ENCODE measurements around the gene NUMB.

NUMB gene

DNA sequence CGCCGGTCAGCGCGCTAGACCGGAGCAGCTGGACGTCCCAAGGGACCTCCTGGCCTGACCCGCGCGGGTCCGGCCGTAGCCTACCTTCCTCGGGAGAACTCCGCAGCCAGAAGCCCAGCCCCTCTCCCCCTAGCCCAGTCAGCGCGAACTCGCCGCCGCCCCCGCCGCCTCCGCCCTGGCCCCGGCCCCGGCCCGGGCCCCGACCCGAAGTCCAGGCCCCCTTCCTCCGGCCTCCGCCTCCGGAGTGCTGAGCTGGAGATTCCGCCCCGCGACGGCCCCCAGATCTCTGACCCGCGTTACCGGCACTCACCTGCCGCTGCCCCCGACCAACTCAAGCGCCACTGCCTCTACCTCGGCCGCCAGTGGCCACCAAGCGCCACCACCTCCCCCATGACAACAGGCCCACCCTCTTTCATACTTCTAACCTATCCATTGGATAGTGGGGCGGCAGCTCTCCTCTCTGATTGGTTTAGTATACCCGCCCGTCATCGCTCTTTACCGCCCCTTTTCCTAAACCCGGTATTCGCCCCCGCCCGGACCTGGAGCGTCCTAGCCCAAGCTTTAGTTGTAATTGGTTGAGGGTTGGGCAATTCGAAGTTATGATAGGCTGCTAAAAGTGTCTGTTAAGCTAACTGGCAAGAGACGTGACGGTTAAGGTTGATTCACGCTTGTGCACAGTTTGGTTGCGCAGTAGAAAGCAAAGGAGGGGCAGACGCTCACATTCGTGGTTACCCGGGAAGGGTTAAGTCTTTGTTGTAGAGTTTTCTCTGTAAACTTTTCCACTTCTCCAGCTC, at the start of gene NUMB:
TSS of gene NUMB (minus strand) at position 364 of the 794 bp plus-strand sequence. CDS start 102,795 bp downstream, outside the sequence.
- DNase-seq (ENCODE audit: low read depth), result peak; percentile 95

DNA sequence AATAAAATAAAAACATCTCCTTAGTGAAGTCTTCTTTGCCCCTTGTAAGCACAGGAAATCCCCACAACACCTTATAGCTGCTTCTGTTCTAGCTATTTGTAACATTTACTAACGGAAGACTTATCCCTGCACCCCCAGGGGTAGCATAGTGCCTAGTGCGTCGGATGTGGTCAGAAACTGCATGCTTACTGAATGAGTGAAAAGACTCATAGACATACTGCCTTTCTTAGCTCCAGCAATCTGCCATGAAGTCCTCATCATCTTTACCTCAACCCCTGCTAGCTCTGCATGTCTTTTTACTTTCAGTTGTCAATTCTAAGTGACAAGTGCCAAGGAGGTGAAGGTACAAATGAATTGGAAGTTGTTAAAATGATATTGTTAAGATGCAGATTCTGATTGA, 45.3 kb upstream of the NUMB start:
- DNase-seq (ENCODE audit: low read depth), result no peak

DNA sequence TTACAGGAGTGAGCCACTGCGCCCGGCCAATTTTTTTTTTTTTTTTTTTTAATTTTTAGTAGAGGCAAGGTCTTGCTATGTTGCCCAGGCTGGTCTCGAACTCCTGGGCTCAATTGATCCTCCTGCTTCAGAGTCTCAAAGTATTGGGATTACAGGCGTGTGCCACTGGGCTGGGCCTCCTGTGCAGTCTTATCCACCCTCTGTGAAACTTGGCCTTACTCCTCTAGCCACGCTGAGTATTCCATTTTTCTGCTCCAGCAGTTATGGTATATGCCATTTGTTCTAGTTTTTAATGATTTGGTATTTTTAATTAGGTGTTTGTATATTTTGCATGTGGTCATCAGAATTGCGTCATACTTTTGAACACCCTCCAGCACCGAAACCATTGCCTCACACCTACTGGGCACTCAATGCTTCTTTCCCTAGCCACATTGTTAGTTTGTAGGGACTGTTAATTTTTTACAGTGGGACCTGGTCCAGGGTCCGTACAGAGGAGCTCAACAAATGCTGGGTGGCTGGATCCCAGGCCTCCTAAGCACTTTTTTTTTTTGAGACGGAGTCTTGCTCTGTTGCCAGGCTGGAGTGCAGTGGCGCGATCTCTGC, 43.8 kb upstream of the NUMB start:
- DNase-seq (ENCODE audit: low read depth), result no peak

DNA sequence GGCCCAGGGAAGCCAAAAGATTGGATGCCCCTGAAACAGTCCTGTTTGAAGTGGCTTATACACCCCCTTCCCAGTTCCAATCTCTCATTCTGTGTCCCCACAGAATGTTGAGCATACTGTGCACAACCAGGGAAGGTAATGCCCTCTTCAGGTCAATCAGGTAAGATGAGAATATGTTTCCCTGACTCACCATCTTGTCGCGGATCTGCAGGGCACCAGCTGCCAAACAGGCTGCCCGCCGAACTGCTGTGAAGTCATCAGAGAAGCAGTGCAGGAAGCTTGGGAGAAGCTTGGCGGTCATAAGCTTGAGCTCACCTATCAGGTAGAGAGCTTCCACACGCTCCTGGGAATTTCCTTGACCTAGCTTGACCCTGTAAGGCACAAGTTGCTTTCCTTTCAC, 42.0 kb upstream of the NUMB start:
- no peak for DNase-seq (ENCODE audit: low read depth)

DNA sequence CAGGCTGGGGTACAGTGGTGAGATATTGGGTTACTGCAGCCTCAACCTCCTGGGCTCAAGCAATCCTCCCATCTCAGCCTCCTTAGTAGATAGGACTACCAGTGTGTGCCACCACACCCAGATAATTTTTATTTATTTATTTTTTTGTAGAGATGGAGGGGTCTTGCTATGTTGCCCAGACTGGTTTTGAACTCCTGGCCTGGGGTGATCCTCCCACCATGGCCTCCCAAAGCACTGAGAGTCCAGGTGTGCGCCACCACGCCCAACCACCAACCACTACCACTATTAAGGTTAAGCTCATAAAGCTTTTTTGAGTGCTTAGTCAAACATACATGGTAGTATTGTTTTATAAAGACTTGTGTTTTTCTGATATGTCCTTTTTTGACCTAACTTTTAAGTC, 36.2 kb upstream of the NUMB start:
- DNase-seq (ENCODE audit: low read depth), result no peak

DNA sequence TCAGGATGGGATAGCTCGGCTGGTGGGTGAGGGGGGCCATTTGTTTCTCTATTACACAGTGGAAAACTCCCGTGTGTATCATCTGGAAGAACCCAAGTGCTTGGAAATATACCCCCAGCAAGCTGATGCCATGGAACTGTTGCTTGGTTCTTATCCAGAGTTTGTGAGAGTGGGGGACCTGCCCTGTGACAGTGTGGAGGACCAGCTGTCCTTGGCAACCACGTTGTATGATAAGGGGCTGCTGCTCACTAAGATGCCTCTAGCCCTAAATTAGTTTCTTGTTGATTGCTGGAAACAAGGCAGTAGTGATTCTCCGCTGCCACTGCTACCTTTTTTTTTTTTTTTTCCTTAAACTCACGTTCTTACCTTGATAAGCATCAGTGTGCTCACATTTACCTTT, 34.3 kb upstream of the NUMB start:
- no peak for DNase-seq (ENCODE audit: low read depth)

DNA sequence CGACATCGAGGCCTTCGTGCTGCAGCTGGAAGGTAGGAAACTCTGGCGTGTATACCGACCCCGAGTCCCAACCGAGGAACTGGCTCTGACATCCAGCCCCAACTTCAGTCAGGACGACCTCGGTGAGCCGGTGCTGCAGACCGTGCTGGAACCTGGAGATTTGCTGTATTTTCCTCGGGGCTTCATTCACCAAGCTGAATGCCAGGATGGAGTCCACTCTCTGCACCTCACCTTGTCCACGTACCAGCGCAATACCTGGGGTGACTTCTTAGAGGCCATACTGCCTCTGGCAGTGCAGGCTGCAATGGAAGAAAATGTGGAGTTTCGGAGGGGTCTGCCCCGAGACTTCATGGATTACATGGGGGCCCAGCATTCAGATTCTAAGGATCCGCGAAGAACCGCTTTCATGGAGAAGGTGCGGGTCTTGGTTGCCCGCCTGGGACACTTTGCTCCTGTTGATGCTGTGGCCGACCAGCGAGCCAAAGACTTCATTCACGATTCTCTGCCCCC, 33.8 kb upstream of the NUMB start:
- DNase-seq (ENCODE audit: low read depth), result no peak

DNA sequence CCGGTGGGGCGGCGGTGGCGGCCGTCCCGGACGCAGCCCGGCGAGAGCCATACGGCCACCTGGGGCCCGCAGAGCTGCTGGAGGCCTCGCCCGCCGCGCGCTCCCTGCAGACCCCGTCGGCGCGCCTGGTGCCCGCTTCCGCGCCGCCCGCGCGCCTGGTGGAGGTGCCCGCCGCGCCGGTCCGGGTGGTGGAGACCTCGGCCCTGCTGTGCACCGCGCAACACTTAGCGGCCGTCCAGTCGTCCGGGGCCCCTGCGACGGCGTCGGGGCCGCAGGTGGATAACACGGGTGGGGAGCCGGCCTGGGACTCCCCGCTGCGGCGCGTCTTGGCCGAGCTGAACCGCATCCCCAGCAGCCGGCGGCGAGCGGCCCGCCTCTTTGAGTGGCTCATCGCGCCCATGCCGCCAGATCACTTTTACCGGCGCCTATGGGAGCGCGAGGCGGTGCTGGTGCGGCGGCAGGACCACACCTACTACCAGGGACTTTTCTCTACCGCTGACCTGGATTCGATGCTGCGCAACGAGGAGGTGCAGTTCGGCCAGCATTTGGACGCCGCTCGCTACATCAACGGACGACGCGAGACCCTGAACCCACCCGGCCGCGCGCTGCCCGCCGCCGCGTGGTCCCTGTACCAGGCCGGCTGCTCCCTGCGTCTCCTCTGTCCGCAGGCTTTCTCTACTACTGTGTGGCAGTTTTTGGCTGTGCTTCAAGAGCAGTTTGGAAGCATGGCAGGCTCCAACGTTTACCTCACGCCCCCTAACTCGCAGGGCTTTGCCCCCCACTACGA, 33.1 kb upstream of the NUMB start:
- DNase-seq (ENCODE audit: low read depth), result peak; percentile 52

DNA sequence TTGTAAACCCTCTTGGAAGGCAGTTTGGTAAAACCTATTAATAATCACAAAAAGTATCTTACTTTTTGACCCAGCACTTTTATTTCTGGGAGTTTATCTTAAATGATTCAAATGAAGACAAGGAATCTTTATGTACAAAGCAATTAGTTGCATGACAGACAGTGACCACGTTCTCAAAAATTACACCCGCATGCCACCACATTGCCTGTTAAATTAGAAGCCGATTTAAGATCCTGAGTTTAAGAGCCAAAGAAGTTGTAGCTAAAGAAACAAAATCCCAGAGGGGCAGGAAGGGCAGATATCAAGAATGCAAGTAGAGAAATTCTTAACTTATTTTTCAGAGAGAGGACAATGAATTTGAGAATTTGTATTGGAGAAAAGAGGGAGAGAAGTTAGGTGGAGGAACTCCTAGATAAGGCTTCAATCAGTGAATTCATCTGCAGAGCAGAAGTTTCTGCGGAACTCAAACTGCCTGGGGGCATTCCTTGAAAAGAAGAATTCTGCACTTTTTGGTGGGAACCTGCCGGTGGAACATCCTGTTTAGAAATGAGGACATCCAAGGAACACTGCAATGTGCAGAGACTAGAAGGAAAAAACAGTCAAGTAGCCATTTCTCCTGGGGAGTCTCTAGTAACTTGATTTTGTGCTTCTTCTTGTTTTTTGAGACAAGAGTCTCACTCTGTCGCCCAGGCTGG, 31.3 kb upstream of the NUMB start:
- no peak for DNase-seq (ENCODE audit: low read depth)

DNA sequence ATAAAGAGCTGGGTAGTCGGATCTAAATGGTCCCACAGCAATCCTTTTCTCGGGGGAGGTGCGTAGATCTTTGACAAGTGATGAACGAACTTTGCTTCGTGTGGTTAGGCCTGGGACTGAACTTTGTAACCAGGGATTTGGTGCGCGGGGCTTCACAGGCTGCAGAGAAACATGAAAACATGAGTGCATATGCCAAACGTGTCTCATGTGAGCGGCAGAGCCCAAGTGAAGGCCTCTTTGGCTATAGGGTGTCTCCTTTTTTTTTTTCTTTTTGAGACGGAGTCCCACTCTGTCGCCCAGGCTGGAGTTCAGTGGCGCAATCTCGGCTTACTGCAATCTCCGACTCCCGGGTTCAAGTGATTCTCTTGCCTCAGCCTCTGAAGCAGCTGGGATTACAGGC, 20.3 kb upstream of the NUMB start:
- no peak for DNase-seq (ENCODE audit: low read depth)

DNA sequence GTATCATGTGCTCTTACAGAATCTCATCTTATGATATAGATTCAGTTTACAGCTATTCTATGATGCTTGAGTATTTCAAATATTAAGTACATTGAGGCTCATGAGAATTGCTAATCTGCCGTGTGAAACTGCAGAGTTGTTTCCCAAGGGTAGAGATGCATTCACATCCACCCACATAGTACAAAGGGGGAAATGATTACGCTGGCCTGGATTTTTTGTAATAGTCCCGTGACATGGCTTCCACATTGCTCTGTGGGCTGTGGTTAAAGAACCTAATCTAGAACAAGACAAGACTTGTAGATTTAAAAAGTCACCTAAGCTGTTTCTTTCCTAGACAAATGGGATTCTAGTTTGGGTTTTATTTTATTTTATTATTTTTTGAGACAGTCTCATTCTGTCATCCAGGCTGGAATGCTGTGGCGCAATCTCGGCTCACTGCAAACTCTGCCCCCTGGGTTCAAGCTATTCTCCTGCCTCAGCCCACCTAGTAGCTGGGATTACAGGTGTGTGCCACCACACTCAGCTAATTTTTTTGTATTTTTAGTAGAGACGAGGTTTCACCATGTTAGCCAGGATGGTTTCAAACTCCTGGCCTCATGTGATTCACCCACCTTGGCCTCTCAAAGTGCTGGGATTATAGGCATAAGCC, 19.4 kb upstream of the NUMB start:
- DNase-seq (ENCODE audit: low read depth), result no peak

DNA sequence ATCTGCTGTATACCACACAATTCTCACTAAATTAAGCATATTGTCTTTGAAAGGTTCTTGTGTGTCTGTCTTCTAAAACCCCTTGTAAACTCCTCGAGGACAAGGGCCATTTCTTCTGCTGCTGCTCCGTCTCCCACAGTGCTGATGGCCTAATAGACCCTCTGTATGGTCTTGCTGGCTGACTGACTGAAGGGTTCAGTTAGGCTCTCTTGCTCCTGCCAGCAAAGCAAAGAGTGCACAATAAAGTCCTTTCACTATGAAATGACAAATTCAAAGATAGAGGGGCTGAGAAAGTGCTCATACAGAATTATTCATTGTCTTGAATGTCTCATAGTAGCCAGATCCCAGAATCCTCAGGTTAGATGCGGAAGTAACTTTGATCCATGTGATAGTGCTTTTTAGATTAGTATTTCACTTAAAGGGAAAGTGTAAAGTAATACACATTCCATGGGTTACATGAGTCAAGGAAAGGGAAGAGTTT, 18.1 kb upstream of the NUMB start:
- no peak for DNase-seq (ENCODE audit: low read depth)

DNA sequence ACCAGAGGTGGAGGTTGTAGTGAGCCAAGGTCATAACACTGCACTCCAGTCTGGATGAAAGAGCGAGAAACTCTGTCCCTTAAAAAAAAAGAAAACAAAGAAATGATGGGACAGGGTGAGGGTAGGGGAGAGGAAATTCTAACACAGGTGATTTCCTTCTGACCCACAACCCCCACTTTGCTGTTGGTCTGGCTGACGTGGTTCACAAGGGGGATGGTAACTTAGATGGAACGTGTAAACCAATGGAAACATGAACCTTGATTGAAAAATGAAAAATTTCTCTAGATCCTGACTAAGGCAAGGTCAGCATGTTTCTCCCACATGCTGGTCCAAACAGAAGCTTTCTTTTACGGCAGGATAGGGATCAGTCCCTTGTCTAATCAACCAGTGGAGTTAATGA, 16.6 kb upstream of the NUMB start:
- DNase-seq (ENCODE audit: low read depth), result no peak

DNA sequence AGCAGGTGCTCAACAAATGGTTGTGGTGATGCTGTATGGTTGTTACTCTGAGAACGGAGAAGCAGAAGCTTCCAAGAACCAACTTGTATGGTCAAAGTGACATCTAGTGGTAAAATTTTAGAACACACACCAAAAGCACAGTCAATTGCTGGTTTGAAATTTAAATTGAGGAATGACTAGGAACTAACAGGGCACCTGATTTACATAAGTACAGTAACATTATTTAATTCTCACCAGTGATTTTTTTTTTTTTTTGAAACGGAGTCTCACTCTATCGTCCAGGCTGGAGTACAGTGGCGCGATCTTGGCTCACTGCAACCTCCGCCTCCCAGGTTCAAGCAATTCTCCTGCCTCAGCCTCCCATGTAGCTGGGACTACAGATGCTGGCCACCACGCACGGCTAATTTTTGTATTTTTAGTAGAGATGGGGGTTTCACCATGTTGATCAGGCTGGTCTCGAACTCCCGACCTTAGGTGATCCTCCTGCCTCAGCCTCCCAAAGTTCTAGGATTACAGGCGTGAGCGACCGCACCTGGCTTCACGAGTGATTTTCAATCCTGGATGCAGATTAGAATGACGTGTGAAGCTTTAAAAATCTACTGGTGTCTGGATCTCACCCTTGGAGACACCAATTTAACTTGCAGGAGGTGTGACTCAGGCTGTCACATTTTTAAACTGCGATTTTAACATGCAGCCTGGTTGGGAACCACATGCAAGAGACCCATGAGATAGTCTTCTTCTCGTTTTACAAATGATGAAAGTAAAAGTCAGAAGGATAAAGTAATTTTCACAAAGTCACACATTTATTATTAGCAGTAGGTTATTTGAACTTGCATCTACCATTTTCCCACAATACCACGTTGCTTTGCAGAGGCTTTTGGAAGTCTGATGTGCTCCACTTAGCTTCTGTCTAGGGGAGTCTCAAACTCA, 14.1 kb upstream of the NUMB start:
- no peak for DNase-seq (ENCODE audit: low read depth)

DNA sequence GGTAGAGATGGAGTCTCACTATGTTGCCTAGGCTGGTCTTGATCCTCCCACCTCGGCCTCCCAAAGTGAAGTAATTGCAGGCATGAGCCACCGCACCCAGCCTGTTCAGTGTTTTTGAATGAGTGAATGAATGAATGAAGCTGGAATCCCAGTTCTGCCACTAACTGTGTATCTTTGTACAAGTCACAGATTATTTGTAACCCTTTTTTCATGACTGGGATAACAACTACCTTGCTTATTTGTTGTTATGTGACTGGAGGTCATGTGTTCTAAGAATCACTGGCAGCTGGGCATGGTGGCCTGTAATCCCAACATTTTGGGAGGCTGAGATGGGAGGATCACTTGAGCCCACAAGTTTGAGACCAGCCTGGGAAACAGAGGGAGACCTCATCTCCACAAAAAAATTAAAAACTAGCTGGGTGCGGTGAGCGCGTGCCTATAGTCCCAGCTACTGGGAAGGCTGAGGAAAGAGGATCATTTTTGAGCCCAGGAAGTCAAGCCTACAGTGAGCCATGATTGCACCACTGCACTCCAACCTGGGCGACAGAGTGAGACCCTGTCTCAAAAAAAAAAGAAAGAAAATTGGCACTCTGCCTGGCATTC, 13.3 kb upstream of the NUMB start:
- no peak for DNase-seq (ENCODE audit: low read depth)

DNA sequence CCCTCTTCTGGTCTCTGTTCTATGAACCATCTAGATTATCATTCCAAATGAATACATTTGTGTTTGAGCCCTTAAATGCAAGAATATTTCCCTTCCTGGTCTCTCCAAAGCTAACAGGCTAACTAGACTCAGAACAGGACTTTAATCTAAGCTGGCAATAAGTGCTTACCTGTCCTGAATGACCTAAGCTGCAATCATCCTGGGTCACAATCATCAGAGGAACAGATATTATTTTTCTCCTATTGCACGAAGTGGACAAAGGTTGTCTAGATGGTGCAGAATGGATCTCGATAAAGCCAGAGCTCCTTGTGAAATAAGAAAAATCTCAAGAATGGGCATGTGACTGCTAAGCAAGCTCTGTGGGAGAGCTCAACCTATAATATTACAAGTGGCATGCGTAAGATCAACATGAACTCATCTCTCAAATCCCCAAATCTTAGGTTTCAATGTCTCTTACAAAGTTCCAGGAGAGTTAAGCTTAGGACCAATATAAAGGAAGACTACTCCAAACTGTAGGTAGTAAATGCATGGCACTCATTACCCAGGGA, 10.6 kb upstream of the NUMB start:
- no peak for DNase-seq (ENCODE audit: low read depth)

DNA sequence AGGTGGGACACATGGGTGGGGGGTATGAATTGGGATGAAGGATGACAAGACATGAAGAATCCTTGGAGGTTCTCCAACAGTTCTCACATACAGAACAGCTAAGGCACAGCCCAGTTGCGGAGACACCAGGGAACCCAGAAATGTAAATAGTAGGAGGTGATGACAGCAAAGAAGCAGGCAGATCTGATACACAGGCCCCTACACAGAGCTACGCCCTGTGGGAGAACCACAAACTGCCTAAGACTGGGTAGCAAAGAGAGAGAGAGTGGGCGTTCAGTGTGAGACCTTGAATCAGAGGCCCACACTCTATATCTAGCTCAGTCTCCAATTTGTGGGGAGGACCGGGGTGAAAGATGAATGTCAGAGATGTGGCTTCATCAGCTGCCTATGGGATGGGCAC, 9.5 kb upstream of the NUMB start:
- DNase-seq (ENCODE audit: low read depth), result no peak

DNA sequence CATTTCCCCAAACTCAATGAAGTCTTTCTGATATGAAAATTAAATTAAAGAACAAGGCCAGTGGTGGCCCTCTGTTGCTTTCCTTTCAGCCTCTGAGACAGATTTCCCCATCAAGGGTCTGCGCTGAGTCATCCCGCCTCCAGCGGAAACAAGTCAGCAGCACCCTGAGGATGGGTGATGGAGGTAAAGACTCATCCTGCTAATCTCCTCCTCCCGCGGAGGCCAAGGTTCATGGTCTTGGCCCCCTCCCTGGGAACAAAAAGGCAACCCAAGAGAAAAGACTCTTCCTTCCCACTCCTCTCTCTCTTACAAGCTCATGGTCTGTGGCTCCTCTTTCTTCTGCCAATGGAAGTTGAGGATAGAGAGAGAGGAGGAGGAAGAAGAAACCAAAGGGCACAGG, 9.0 kb upstream of the NUMB start:
- DNase-seq (ENCODE audit: low read depth), result no peak

DNA sequence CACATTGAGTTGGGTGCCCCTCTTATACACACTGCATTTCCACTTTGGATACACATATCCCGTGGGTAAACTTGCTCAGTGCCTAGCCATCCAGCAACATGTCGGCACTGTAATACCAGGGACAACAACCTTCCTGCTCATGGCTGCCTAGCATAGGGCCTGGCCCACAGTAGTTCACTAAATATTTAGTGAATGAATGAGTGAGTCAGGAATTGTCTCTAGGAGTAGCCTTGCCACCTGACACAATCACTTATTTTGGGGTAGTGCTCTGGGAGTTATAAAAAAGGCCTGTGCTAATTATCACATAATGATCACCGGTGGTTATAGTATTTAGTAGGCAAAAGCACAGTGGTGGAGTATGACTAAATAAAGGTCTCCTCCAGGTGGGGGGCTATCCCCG, 8.5 kb upstream of the NUMB start:
- DNase-seq (ENCODE audit: low read depth), result no peak

Data from activated gamma-delta T cell treated with anti-CD3 and anti-CD28 coated beads, Interleukin-2, amount 50 U/mL, for 16 hours (primary cell).